Measurements from ENCODE around the gene FAM83D.
A peak's percentile ranks its signal among the peaks of the same experiment; 100 is the strongest.

The FAM83D gene, protein sequence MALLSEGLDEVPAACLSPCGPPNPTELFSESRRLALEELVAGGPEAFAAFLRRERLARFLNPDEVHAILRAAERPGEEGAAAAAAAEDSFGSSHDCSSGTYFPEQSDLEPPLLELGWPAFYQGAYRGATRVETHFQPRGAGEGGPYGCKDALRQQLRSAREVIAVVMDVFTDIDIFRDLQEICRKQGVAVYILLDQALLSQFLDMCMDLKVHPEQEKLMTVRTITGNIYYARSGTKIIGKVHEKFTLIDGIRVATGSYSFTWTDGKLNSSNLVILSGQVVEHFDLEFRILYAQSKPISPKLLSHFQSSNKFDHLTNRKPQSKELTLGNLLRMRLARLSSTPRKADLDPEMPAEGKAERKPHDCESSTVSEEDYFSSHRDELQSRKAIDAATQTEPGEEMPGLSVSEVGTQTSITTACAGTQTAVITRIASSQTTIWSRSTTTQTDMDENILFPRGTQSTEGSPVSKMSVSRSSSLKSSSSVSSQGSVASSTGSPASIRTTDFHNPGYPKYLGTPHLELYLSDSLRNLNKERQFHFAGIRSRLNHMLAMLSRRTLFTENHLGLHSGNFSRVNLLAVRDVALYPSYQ

DNA sequence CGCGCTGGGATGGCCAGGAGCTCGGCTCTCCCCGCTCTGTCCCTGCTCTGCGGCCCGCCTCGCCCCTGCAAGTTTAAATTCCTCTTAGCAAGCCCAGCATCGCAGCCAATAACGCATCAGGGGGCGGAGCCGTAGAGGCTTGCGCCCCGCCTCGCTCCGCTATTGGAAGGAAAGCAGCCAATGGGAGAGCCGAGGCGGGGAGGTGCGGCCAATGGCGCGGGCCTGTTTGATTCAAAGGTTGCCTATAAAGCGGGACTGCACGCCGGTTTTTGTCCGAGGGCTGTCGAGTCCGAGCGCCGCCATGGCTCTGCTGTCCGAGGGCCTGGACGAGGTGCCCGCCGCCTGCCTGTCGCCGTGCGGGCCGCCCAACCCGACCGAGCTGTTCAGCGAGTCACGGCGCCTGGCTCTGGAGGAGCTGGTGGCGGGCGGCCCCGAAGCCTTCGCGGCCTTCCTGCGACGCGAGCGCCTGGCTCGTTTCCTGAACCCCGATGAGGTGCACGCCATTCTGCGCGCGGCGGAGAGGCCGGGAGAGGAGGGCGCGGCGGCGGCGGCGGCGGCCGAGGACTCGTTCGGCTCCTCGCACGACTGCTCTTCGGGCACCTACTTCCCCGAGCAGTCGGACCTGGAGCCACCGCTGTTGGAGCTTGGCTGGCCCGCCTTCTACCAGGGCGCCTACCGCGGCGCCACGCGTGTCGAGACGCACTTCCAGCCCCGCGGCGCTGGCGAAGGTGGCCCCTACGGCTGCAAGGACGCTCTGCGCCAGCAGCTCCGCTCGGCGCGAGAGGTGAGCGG, at the start of gene FAM83D:
FAM83D (plus strand) TSS at position 276 of the 792 bp plus-strand sequence; CDS start at position 302, 26 bp downstream.
- peak; percentile 95 for DNase-seq

DNA sequence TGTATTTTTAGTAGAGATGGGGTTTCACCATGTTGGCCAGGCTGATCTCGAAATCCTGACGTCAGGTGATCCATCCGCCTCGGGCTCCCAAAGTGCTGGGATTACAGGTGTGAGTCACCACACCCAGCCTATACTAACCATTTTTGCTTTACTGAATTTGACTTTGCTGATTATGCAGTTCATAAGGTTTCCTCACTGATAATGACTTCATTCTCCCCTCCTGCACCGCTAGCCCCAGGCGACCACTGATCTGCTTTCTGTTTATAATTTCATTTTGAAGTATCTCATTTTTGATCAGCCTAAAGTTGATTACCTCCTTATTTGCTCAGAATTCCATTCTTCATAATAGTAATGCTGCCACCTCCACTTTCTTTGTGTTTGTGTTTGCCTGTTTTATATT, 48.7 kb upstream of the FAM83D start:
- no peak for DNase-seq

DNA sequence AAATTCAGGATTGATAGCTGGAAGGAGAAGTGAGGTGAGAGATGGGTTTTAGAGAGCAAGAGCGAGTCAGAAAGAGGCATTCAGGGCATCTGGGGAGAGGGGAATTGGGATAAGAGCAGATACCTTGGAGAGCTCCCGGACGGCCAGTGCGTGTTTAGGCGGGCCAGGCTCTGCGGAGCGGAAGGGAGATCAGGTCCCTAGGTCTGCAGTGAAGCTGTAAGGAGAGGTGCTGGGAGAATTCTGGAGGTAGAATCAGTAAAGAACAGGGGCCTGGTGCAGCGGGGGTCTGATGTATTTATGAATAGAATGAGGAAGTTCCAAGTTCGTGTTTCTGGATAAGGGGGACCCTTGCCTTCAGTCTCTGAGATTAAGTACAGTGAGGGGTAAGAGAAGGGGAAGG, 47.4 kb upstream of the FAM83D start:
- DNase-seq = no peak

DNA sequence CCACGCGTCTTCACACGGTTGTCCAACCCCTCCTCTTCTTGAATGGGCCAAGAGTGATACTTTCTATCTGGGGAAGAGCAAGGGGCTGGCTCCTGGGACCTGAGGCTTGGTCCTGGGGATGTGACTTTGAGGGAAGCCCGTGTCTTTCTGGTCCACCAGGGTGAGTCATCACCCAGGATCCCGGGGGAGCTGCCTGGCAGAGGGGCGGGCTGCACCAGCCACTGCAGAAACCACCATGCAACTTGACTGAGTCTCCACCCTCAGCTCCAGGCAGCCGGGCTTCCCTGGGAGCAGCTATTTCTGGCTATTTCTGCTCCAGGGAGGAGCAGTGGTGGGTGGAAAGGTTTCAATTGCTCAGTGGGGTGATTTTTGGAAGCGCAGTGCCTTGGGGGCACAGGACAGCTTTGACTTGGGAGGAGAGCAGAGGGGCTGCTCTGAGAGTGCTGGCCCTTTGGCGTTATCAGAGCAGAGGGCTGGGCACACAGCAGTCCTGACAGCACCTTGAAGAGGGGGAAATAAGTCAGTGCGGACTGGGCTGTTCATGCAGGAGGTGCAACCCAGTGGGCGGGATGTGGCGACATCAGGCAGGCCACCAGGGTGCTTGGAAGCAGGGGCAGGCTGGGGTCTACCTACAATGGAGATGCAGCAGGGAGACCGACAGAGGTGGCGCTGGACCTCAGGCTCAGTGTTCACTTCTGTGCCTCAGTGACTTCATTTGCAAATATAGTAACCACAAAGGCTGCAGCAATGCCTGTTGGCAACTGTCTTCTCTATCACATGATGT, 45.1 kb upstream of the FAM83D start:
- no peak for DNase-seq

DNA sequence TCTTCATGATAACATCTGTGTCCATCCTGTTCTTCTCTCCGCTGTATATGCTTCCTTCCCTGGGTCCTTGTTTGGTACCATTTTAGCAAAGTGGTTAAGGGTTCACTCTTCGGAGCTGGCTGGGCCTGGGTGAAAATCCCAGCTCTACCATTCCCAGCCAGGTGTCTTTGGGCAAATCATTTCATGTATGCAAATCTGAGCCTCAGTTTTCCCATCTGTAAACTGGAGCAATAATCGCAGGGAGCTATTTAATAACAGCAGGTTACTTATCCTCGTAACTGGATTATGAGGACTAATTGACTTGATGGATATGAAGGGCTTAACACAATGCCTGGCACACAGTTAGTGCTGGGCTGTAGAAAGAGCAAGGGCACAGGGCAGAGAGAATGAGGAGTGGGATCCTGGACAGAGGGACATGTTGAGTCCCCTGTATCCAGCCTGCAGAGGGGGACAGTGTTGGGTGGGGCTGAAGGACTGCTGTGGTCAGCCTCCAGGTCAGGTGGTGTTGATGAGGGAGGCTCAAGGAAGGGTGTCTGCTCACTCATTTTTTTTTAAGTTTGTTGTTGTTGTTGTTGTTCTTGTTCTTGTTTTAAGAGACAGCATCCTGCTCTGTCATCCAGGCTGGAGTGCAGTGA, 44.3 kb upstream of the FAM83D start:
- DNase-seq = no peak

DNA sequence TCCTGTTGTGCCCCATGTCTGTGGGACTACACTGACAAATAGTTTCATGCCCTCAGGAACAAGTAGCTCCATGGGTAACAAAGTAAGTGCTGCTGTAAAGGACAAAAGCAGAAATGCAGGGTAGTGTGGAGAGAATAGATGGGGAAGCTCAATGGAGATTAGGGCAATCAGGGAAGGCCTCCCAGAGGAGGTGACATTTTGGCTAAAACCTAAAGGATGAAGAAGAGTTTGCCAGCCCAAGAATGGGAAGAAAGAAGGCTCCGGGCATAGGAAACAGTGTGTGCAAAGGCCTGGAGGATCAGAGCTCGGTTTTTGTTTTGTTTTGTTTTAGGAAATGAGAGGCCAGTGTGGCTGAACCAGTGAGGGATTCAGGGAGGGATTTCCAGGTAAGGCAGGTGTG, 43.6 kb upstream of the FAM83D start:
- DNase-seq = no peak

DNA sequence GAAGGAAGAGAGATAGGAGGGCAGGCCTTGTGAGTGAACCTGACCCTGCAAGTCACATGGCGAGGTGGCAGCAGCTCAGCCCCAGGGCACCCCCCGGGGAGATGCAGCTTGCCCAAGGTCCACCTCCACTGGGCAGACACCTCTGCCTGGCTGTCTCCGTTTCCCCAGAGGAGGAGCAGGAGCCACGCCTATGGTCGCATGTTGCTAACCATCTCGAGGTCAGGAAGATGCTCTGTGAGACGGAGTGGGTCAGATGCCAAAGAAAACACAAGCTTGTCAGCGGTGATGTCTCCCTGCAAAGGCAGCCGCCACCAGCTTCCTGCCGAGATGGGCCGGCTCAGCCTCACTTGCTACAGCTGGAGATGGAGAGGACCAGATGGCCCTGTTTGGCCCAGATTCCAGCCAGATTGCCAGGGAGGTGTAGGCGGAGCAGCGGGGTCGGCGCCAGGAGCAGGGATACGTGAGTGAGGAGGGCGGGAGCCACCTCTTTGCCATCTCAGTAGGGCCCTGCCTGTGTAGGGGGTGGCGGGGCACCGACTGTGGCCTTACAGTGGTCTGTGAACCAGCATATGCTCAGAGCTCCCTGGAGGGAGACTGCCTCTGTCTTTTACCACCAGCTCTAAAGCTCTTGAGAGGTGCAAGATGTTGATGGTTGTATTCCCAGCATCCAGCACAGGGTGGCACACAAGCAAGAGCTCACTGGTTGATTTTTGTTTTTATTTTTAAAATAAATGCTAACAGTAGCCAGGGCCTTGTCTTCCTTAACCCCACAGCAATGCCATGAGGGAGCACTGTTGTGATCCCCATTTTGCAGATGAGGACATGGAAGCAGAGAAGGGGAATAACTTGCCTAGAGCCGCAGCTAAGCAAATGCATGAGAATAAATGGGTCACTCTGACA, 42.9 kb upstream of the FAM83D start:
- no peak for DNase-seq

DNA sequence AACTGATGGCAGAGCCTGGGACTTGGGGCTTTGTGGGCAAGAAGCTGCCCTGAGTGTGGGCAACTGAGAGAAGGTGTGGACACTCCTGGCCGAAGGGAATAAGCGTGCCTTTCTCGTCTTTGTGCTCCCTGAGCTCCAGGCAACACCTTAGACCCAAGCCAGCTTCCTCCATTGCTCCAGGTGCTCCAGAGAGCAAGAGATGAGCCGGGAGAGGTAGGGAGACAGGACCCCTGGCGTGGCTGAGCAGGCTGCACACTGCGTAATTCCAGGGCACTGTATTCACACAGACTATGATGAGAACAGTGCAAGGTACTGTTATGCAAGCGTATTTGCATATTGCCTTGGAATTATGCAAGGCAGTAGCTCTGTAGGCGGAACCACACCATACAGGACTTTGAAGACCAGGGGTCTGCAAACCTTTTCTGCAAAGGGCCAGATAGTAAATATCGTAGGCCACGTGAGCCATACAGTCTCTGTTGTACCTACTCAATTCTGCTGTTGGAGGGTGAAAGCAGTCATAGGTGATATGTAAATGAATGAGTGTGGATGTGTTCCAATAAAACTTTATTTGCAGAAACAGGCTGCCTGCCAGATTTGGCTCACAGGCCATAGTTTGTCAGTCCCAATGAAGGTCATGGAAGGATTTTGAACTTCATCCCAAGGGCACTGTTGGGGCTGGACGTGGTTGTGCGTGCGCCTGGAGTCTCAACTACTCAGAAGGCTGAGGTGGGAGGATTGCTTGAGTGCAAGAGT, 42.1 kb upstream of the FAM83D start:
- DNase-seq = no peak

DNA sequence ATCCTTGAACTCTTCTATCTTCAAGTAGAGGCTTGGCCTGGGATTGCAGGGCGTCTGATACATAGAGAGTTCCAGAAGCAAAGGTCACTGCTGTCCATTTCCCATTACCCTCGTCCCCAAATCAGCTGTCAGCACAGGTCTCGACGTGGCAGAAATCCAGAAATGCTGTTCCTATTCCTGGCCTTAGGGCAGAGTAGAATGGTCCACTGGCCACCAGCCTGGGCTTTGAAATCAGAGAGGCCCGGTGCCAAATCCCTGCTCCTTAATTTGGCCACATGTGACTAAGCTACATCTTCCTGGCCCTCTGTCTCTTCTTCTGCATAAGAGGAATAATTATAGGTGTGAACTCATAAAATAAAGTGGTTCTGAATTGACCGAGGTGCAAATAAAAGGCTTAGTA, 40.9 kb upstream of the FAM83D start:
- no peak for DNase-seq

DNA sequence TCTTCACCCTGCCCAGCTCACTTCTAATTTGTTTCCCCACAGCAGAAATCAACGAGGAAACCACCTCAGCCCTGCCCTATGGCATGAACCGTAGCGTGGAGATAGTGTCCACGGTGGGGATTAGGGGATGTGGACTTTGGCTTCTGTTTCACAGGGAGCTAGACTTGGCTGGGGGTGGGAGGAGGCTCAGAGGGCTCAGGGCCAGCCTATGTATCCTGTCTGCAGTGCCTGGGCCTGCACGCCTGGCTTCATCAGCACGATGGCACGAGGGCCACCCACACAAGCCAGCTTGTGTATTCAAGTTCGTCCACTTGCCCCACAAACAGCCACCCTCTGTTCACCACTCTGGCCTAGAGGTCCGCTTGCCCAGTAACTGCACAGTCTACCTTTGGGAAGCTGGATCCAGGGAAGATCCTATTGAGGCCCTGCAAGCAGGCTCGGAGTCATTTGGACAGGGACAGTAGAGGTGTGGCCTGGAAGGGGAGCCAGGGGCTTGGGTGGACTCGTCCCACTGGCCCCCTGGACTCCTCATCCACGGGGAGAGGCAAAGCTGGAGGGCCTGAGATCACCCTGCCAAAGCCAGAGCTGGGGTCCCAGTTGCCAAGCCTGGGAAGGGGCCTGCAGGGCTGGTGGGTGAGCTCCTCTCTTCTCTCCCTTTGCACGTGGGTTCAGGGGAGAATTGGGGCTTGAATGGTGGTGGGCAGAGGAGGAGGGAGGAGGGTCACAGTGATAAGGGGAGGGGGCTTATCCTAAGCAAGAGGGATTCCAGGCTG, 38.0 kb upstream of the FAM83D start:
- no peak for DNase-seq

DNA sequence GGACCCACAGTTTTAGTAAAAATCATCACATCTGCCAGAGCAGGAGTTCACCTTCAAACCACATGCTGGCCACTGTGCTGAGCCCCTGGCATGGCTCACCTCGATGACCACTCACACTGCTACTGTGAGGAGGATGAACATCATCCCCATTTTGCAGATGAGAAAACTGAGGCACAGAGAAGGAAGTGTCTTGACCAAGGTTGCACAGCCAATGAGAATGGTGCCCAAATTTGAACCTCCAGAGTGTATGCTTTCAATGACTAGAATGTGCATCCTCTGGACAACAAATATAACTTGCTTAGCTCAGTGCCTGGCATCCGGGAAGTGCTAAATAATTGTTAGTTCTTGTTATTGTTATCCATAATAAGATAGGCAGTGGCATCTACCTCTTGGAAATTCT, 37.2 kb upstream of the FAM83D start:
- no peak for DNase-seq

DNA sequence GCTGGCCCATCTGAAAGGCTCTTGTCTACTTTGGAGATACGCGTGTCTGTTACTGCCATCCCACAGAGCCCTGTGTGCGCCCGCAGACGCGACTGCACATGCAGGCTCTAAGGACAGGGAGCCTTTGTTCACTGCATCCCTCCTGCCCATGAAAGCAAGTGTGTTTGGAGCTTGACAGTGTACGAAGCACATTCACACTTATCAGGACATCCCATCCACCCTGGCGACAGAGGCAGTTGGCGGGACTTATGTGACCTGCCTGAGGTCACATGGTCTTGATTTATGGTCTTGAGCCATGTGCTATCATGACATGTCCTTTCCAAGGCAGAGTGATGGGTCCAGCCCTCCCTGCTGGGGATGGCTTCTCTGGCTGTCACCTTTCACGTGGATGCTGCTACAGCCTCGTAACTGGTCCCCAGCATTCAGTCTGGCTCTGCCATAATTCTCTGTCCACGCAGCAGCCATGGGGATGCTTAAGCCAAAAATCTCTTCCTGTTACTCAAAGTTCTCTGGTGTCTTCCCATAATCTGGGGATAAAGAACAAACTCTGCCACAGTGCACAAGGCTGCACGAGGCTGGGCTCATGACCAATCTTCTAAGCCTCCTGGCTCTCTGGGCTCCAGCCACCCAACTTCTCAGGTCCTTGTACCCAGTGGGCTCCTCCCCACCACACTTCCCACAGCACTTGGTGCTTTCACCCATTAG, 36.3 kb upstream of the FAM83D start:
- no peak for DNase-seq

DNA sequence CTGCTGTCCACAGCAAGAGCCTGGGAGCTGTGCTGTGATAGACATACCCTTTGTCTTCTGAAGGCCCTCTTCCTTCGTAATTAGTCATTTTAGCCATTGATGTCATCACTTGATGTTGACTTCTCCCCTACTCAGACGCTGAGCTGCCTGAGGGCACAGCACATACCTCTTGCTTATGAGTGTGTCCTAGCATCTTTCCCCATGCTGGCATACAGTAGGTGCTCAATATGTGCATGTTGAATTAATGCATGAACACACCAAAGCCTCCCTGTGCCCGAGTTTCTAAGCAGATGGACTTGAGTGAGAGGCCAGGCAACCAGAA, 35.8 kb upstream of the FAM83D start:
- no peak for DNase-seq

DNA sequence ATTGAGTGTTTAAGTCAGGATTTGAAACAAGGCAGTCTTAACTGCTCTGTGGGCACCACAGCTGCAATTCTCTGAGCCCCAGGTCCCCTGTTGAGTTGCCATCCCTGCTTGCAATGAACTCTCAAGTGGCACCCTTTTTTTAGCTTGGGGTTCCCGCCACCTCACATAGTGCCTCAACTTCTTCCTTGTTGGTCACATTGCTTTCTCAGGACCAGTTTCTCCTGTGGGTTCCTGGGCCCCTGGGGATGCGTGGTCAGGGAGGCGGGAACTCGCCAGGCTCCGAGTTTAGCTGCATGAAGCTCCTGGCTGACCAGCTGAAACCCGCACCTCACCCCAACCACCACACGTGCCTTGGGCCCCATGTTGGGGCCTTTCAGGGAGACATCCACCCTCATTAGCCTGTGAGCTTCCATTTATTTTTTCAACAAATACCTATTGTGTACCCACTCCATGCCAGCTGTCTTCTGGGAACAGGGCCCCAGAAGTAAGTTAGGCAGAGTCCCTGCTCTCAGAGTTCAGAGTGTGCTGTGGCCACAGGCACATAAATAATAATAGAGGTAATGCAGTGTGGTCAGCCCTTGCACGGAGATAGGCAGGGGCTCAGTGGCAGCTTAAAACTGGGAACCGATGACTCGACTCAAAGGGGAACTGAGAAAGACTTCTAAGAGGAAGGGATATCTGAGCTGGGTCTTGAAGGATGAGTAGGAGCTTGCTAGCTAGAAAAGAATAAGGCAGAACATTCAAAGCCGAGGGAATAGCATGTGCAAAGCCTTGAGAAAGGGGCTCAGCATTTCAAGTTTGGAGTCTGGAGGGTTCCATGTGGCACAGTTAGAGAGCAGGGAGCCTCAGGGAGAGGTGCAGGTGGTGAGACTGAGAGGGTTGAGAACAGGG, 33.9 kb upstream of the FAM83D start:
- DNase-seq = no peak

DNA sequence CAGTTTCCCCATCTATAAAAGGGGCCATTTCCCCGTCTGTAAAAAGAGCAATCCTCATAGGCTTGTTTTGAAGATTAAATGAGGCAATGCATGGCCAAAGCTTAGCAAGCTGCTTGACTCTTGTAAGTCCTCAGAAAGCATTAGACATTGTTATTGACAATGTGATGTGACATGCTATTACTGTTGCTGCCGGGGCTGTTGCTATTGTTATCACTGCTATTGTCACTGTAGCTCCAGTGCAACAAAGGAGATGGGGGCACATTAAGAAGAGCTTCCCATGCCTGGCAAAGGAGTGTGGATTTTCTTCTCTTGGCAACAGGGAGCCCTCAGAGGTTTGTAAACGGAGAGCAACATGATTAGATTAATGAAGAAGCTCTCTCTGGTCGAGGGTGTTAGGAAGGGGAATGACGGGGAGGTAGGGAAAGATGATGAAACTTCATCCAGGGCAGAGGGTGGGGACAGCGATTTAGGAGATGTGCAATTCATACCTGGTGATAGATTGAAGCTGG, 33.1 kb upstream of the FAM83D start:
- DNase-seq = peak; percentile 4

DNA sequence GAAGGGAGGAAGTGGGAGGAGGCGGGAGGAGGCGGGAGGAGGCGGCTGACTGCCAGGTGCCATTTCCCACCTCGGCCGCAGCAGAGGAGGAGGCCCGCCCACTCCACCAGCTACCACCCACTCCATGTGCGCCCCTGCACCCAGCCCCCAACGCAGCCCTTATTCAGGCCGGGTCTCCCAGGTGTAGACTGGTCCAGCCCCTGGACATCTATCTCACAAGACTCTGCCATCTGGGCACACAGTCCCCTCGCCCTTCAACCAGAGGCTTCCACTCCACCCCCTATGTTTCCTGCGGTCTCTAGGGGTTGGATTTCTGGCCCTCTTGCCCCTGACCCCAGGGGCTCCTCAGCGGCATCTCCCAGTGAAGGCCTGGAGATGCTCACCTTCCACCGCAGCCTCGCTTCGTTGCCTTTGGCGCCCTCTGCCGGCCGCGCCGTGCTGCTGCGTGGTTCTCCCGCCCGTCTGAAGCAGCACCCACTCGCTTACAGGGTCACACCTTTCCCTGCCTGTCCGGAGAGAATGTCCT, 32.6 kb upstream of the FAM83D start:
- peak; percentile 22 for DNase-seq

DNA sequence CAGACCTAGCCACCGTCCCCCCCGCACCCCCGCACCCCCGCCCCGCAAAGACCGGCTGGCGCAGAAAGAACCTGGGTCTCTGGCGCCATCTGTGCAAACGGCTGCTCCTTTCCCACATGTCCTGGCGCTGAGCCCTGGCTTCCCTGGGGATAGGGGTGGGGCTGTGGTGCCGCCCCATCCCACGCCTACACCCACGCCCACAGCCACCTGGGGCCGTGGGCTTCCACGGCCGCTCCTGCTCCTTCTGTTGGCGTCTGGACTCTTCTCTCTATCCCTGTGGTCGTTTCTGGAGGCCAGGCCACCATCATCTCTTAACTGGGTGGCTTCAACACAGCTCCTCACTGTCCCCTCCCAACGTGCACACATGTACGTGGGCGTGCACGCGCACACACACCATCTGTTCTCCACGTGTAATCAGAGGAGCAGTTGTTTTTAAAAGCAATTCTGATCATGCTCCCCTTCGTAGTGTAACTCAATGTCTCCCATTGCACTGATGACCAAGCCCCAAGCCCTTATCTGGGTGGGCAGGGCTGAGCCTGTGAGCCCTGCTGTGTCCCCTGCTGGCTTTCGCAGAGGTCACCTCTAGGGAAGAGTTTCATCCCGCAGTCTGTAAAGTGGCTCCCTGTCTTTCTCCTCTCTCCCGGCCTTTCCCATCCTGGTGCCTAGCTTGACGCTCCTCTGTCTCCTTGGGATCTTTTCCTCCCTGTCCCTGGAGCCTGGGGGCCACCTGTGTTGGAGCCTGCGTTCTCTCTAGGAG, 31.9 kb upstream of the FAM83D start:
- DNase-seq = no peak
